Ishikawa (cell line): Measurements from ENCODE around the gene ERLEC1.

ENCODE experiments used
- CEBPB ChIP-seq: IDR thresholded peaks from 2 replicates; pipeline ENCODE4 v1.6.1; 2012
- EP300 ChIP-seq: IDR thresholded peaks from 2 replicates; pipeline ENCODE4 v1.6.1; 2012; ENCODE audit warnings: borderline replicate concordance
- RAD21 ChIP-seq: IDR thresholded peaks from 2 replicates; pipeline ENCODE4 v1.6.1; 2012; ENCODE audit warnings: low read depth
- TCF12 ChIP-seq: IDR thresholded peaks from 2 replicates; pipeline ENCODE4 v1.6.1; 2012; ENCODE audit warnings: low read depth
- YY1 ChIP-seq: IDR thresholded peaks from 2 replicates; pipeline ENCODE4 v1.6.1; 2012; ENCODE audit warnings: low read depth

DNA sequence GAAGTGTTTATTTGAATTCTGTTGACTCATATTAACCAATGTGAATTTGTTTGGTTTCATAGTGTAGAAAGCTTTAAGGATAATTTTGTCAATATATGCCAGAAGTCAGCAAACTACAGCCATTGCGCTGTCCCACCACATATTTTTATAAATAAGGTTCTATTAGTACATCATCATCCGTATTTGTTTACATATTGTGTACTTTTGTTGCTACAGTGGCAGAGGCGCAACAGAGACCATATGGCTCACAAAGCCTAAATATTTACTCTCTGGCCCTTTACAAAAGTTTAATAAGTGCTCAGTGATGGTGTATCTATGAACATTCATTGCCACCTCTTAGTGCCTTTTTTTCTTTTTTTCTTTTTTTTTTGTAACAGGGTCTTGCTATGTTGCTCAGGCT, 6.4 kb downstream of the ERLEC1 start:
- TF ChIP-seq CEBPB (no peak), YY1 (no peak), RAD21 (no peak), TCF12 (no peak), EP300 (no peak)
